GM12872 (cell line): Measurements from ENCODE around the gene CFAP70.

ENCODE experiments used
- TF ChIP-seq, protein P1 (sequence below): IDR thresholded peaks from 3 replicates; pipeline ENCODE4 v1.5.1; 2011; ENCODE audit warnings: low read depth, mild to moderate bottlenecking, low read length, moderate library complexity; ENCODE audit not compliant: insufficient read depth

Gene CFAP70

DNA sequence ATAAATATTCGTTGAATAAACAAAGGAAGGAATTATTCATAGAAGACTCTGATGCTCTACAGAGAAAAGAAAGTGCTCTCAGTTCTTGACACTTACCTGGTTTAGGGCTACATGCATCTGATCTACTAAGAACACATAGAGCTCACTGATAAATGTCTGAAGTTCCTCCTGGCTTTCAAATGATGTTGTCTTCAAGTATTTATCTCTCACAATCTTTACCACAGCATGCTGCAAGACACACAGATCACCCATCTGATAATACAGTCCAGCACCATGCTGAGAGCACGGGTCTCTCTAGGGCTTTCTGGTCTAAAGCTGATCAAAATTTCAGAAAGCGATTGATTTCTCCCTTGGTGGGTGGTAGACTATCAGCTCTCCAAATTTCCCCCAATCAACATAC lies 61.7 kb downstream of the CFAP70 start:
- TF ChIP-seq, protein P1, sequence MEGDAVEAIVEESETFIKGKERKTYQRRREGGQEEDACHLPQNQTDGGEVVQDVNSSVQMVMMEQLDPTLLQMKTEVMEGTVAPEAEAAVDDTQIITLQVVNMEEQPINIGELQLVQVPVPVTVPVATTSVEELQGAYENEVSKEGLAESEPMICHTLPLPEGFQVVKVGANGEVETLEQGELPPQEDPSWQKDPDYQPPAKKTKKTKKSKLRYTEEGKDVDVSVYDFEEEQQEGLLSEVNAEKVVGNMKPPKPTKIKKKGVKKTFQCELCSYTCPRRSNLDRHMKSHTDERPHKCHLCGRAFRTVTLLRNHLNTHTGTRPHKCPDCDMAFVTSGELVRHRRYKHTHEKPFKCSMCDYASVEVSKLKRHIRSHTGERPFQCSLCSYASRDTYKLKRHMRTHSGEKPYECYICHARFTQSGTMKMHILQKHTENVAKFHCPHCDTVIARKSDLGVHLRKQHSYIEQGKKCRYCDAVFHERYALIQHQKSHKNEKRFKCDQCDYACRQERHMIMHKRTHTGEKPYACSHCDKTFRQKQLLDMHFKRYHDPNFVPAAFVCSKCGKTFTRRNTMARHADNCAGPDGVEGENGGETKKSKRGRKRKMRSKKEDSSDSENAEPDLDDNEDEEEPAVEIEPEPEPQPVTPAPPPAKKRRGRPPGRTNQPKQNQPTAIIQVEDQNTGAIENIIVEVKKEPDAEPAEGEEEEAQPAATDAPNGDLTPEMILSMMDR = no peak

DNA sequence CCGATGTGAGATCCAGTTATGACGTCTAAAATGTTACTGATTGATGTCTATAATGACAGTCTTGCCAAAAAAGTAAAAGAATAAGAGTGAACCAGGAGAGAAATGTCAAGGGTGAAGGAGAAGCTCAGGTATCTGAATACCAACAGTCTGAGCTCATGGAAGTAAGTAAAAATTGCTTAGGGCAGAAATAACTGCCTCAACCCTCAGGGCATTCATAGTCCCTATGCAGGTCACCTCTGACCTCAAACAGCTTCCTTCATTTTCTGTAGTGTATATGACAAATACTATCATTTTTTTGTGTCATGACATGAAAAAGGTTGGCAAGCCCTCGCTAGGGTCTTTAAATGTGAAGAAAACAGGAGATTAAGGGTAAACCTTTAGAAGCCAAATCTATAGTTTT lies 65.2 kb downstream of the CFAP70 start:
- TF ChIP-seq, protein P1 = no peak

DNA sequence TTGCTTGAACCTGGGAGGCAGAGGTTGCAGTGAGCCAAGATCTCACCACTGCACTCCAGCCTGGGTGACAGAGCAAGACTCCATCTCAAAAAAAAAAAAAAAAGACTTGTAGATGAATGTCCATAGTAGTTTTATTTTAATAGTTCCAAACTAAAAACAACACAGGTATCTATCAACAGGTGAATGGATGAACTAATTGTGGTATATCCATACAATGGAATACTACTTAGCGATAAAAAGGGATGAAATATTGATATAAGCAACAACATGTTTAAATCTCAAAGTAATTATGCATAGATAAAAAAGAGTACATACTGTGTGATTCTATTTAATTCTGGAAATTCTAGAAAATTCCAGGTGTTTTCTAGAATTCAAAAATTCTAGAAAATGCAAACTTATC lies 68.7 kb downstream of the CFAP70 start:
- TF ChIP-seq, protein P1 = no peak

- TF ChIP-seq, protein P1 = no peak
Observed at GRCh38 chr10:73287441-73287840, 71.2 kb downstream of the CFAP70 start.

DNA sequence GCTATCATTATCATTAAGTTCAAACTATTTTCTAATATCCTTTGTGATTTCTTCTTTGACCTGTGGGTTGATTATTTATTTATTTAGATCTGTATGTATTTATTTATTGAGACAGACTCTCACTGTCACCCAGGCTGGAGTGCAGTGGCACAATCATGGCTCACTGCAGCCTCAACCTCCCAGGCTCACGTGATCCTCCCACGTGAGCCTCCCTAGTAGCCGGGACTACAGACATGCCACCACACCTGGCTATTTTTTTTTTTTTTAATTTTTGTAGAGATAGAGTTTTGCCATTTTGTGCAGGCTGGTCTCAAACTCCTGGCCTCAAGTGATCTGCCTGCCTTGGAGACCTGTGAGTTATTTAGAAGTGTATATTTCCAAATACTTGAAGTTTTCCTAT lies 77.6 kb downstream of the CFAP70 start:
- TF ChIP-seq, protein P1 = no peak

DNA sequence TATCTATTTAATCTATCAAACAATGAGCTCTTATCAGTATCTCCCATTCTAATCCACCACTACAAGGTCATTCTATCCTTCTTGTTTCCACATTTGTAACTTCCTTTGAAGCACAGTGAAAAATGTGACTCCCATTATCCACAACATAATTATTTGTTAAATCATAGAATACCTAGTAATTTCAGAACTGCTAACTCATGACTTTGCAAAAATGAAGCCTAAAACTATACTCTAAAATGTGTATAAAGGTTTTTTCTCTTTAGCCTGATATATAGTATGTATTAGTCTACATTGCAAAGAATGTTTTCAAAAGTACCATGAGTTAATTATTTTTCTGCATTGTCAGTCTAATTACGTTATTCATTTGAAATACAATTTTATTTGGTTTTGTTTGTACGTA lies 94.2 kb downstream of the CFAP70 start:
- TF ChIP-seq, protein P1 = no peak

- TF ChIP-seq, protein P1 = peak; percentile 47; the same call in 2 of the 3 replicates
Observed at GRCh38 chr10:73263693-73264347, 94.8 kb downstream of the CFAP70 start.
